Measurements from ENCODE around the gene NPHP4. TPM values are rescaled to one million over a fixed set of nuclear protein-coding genes. Genes with fewer than 3 reads are reported as not detected.

The NPHP4 gene
- total RNA-seq, 1 experiment from 2014 or later: 3.9 TPM

DNA sequence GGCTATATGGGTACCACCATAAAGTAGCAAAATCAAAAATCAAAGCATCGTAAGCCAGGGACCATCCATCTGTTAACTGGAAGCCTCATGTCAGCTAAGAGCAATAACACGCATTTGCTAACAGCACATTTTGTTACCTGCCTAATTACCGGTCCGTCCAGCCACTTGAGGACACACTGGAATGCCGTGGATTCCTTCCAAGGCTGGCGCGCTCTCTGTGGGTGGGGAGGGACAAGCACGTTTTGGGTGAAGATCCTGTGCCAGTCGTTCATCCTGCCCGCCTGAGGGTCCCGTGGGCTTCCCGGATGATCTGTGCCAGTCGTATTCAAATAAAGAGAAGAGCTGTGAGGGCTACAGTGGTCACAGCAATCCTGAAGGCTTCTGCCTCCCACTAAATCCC is 6.2 kb downstream of the NPHP4 start:
- Histone ChIP-seq H3K9ac (ENCODE audit: low read length) (no peak overlapping the region), H3K9me3 (ENCODE audit: low read length) (no peaks in the 10 kb centered on the region), H3K4me3 (ENCODE audit: low read length) (no peak overlapping the region), H3K4me2 (ENCODE audit: low read depth, low read length, poor library complexity, severe bottlenecking) (no peak overlapping the region), H3K4me1 (ENCODE audit: low read length) (peaks cover 6% of the 10 kb centered on the region), H3K79me2 (ENCODE audit: low read length) (no peaks in the 10 kb centered on the region), H3K9me2 (replicated peaks; ENCODE audit: insufficient read depth, low read length) (no peaks in the 10 kb centered on the region), H3K36me3 (ENCODE audit: insufficient read depth, low read length) (no peaks in the 10 kb centered on the region), H2AFZ (ENCODE audit: low read length) (no peak overlapping the region), H3K27me3 (ENCODE audit: low read length) (no peaks in the 10 kb centered on the region), H4K20me1 (ENCODE audit: insufficient read depth, low read depth, low read length) (peaks cover 8% of the 10 kb centered on the region; the same call in 1 of the 2 replicates), H3K27ac (ENCODE audit: low read length) (no peak overlapping the region)
- no peak for DNase-seq

DNA sequence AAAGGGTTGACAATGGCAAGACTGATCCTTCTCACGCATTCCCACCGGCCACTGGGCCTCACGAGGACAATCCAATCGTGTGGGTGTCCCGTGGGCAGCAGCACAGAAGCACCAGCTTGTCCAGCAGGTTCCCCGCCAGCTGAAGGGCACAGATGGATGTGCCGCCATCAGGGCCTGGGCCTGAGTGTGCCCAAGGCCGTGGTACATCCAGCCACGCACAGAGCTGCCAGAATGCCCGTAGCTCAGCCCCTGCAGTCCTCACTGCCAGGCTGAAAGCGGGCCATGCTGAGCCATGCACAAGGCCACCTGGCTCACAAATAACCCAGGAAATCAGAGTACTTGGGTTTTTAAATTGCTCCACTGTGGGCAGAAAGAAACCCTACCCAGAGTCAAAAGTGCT is 7.0 kb downstream of the NPHP4 start:
- Histone ChIP-seq H3K9me3 (ENCODE audit: low read length) (no peaks in the 10 kb centered on the region), H3K4me2 (ENCODE audit: low read depth, low read length, poor library complexity, severe bottlenecking) (no peak overlapping the region), H3K9ac (ENCODE audit: low read length) (no peak overlapping the region), H3K36me3 (ENCODE audit: insufficient read depth, low read length) (no peaks in the 10 kb centered on the region), H2AFZ (ENCODE audit: low read length) (no peak overlapping the region), H3K9me2 (replicated peaks; ENCODE audit: insufficient read depth, low read length) (no peaks in the 10 kb centered on the region), H3K27me3 (ENCODE audit: low read length) (no peaks in the 10 kb centered on the region), H4K20me1 (ENCODE audit: insufficient read depth, low read depth, low read length) (0 out of 2 replicates have a peak, but pooled peaks cover 3% of the 10 kb centered on the region), H3K4me3 (ENCODE audit: low read length) (no peak overlapping the region), H3K27ac (ENCODE audit: low read length) (no peak overlapping the region), H3K79me2 (ENCODE audit: low read length) (no peaks in the 10 kb centered on the region), H3K4me1 (ENCODE audit: low read length) (peaks cover 2% of the 10 kb centered on the region; the same call in 1 of the 2 replicates)
- no peak for DNase-seq

- DNase-seq: no peak
Measured at GRCh38 chr1:5983361-5984103, 8.7 kb downstream of the NPHP4 start.

GRCh38 chr1:5982868-5983267 is 9.4 kb downstream of the NPHP4 start:
- Histone ChIP-seq H3K9ac (ENCODE audit: low read length) (no peak overlapping the region), H3K9me2 (replicated peaks; ENCODE audit: insufficient read depth, low read length) (no peaks in the 10 kb centered on the region), H3K4me3 (ENCODE audit: low read length) (no peak overlapping the region), H2AFZ (ENCODE audit: low read length) (no peak overlapping the region), H3K79me2 (ENCODE audit: low read length) (no peaks in the 10 kb centered on the region), H3K36me3 (ENCODE audit: insufficient read depth, low read length) (no peaks in the 10 kb centered on the region), H3K9me3 (ENCODE audit: low read length) (no peaks in the 10 kb centered on the region), H3K4me2 (ENCODE audit: low read depth, low read length, poor library complexity, severe bottlenecking) (no peak overlapping the region), H3K27me3 (ENCODE audit: low read length) (no peaks in the 10 kb centered on the region), H3K4me1 (ENCODE audit: low read length) (peaks cover 2% of the 10 kb centered on the region; the same call in 1 of the 2 replicates), H3K27ac (ENCODE audit: low read length) (no peak overlapping the region), H4K20me1 (ENCODE audit: insufficient read depth, low read depth, low read length) (no peaks in the 10 kb centered on the region)
- no peak for DNase-seq

More at GRCh38 chr1:5983361-5984103, 8.7 kb downstream of the NPHP4 start:
- H3K4me2 ChIP-seq (ENCODE audit: low read depth, low read length, poor library complexity, severe bottlenecking): no peak overlapping the region
- H3K9me3 ChIP-seq (ENCODE audit: low read length): no peaks in the 10 kb centered on the region
- no peak overlapping the region for H3K9ac ChIP-seq (ENCODE audit: low read length)
- no peak overlapping the region for H3K27ac ChIP-seq (ENCODE audit: low read length)
- no peaks in the 10 kb centered on the region for H3K9me2 ChIP-seq (replicated peaks; ENCODE audit: insufficient read depth, low read length)
- no peaks in the 10 kb centered on the region for H4K20me1 ChIP-seq (ENCODE audit: insufficient read depth, low read depth, low read length)
- no peaks in the 10 kb centered on the region for H3K27me3 ChIP-seq (ENCODE audit: low read length)
- no peak overlapping the region for H2AFZ ChIP-seq (ENCODE audit: low read length)
- H3K79me2 ChIP-seq (ENCODE audit: low read length): no peaks in the 10 kb centered on the region
- H3K4me3 ChIP-seq (ENCODE audit: low read length): no peak overlapping the region
- H3K36me3 ChIP-seq (ENCODE audit: insufficient read depth, low read length): no peaks in the 10 kb centered on the region
- H3K4me1 ChIP-seq (ENCODE audit: low read length): peaks cover 2% of the 10 kb centered on the region; the same call in 1 of the 2 replicates

- Histone ChIP-seq H4K20me1 (ENCODE audit: insufficient read depth, low read depth, low read length) (no peaks in the 10 kb centered on the region), H3K4me3 (ENCODE audit: low read length) (no peak overlapping the region), H3K79me2 (ENCODE audit: low read length) (no peaks in the 10 kb centered on the region), H3K9ac (ENCODE audit: low read length) (no peak overlapping the region), H3K4me2 (ENCODE audit: low read depth, low read length, poor library complexity, severe bottlenecking) (no peak overlapping the region), H3K36me3 (ENCODE audit: insufficient read depth, low read length) (no peaks in the 10 kb centered on the region), H3K9me2 (replicated peaks; ENCODE audit: insufficient read depth, low read length) (no peaks in the 10 kb centered on the region), H3K27me3 (ENCODE audit: low read length) (no peaks in the 10 kb centered on the region), H2AFZ (ENCODE audit: low read length) (no peak overlapping the region), H3K27ac (ENCODE audit: low read length) (no peak overlapping the region), H3K9me3 (ENCODE audit: low read length) (no peaks in the 10 kb centered on the region), H3K4me1 (ENCODE audit: low read length) (peaks cover 2% of the 10 kb centered on the region; the same call in 1 of the 2 replicates)
- DNase-seq: no peak
Measured at GRCh38 chr1:5982276-5982675, 9.9 kb downstream of the NPHP4 start.

GRCh38 chr1:5981009-5981380 is 11.2 kb downstream of the NPHP4 start:
- no peak for DNase-seq
- no peak overlapping the region for H3K27ac ChIP-seq (ENCODE audit: low read length)
- H3K4me3 ChIP-seq (ENCODE audit: low read length): no peak overlapping the region
- peaks cover 2% of the 10 kb centered on the region; the same call in 1 of the 2 replicates for H3K4me1 ChIP-seq (ENCODE audit: low read length)
- no peak overlapping the region for H3K9ac ChIP-seq (ENCODE audit: low read length)
- no peaks in the 10 kb centered on the region for H3K27me3 ChIP-seq (ENCODE audit: low read length)
- no peaks in the 10 kb centered on the region for H4K20me1 ChIP-seq (ENCODE audit: insufficient read depth, low read depth, low read length)
- no peaks in the 10 kb centered on the region for H3K9me3 ChIP-seq (ENCODE audit: low read length)
- no peaks in the 10 kb centered on the region for H3K79me2 ChIP-seq (ENCODE audit: low read length)
- H3K36me3 ChIP-seq (ENCODE audit: insufficient read depth, low read length): no peaks in the 10 kb centered on the region
- no peak overlapping the region for H3K4me2 ChIP-seq (ENCODE audit: low read depth, low read length, poor library complexity, severe bottlenecking)
- H2AFZ ChIP-seq (ENCODE audit: low read length): no peak overlapping the region
- H3K9me2 ChIP-seq (replicated peaks; ENCODE audit: insufficient read depth, low read length): no peaks in the 10 kb centered on the region

- H3K9me3 ChIP-seq (ENCODE audit: low read length): no peaks in the 10 kb centered on the region
- no peak for DNase-seq
- H3K36me3 ChIP-seq (ENCODE audit: insufficient read depth, low read length): no peaks in the 10 kb centered on the region
- no peak overlapping the region for H2AFZ ChIP-seq (ENCODE audit: low read length)
- no peaks in the 10 kb centered on the region for H3K9me2 ChIP-seq (replicated peaks; ENCODE audit: insufficient read depth, low read length)
- no peak overlapping the region for H3K27ac ChIP-seq (ENCODE audit: low read length)
- no peak overlapping the region for H3K4me3 ChIP-seq (ENCODE audit: low read length)
- no peaks in the 10 kb centered on the region for H4K20me1 ChIP-seq (ENCODE audit: insufficient read depth, low read depth, low read length)
- no peaks in the 10 kb centered on the region for H3K79me2 ChIP-seq (ENCODE audit: low read length)
- H3K4me2 ChIP-seq (ENCODE audit: low read depth, low read length, poor library complexity, severe bottlenecking): no peak overlapping the region
- no peak overlapping the region for H3K9ac ChIP-seq (ENCODE audit: low read length)
- H3K4me1 ChIP-seq (ENCODE audit: low read length): peaks cover 2% of the 10 kb centered on the region; the same call in 1 of the 2 replicates
- no peaks in the 10 kb centered on the region for H3K27me3 ChIP-seq (ENCODE audit: low read length)
Measured at GRCh38 chr1:5980314-5981008, 11.8 kb downstream of the NPHP4 start.

- no peak overlapping the region for H3K4me3 ChIP-seq (ENCODE audit: low read length)
- no peaks in the 10 kb centered on the region for H3K36me3 ChIP-seq (ENCODE audit: insufficient read depth, low read length)
- no peak overlapping the region for H3K9ac ChIP-seq (ENCODE audit: low read length)
- peaks cover 2% of the 10 kb centered on the region; the same call in 1 of the 2 replicates for H3K4me1 ChIP-seq (ENCODE audit: low read length)
- H3K27ac ChIP-seq (ENCODE audit: low read length): no peak overlapping the region
- H3K79me2 ChIP-seq (ENCODE audit: low read length): no peaks in the 10 kb centered on the region
- H4K20me1 ChIP-seq (ENCODE audit: insufficient read depth, low read depth, low read length): no peaks in the 10 kb centered on the region
- DNase-seq: no peak
- no peak overlapping the region for H2AFZ ChIP-seq (ENCODE audit: low read length)
- H3K9me2 ChIP-seq (replicated peaks; ENCODE audit: insufficient read depth, low read length): no peaks in the 10 kb centered on the region
- H3K9me3 ChIP-seq (ENCODE audit: low read length): no peaks in the 10 kb centered on the region
- H3K4me2 ChIP-seq (ENCODE audit: low read depth, low read length, poor library complexity, severe bottlenecking): no peak overlapping the region
- no peaks in the 10 kb centered on the region for H3K27me3 ChIP-seq (ENCODE audit: low read length)
Measured at GRCh38 chr1:5979536-5980313, 12.5 kb downstream of the NPHP4 start.

Measured in Karpas-422 (cell line).